HEK293 (cell line): ENCODE results near the gene INPP4B.

ENCODE experiments used
- PRDM10 ChIP-seq: fragments of 450-650 bp; formaldehyde crosslinking; IDR thresholded peaks from 2 replicates; pipeline ENCODE4 v1.5.1; 2016; ENCODE audit warnings: missing biosample characterization, missing genetic modification characterization
- ZBTB11 ChIP-seq: fragments of 450-650 bp; formaldehyde crosslinking; conservative IDR thresholded peaks from 2 replicates; pipeline ENCODE4 v1.5.1; 2016; ENCODE audit warnings: low read depth, missing biosample characterization, missing genetic modification characterization

GRCh38 chr4:142557239-142557801 lies 288.8 kb downstream of the INPP4B start:
- TF ChIP-seq ZBTB11 (tag by site-specific recombination) (no peak), PRDM10 (tag by site-specific recombination) (no peak)
